ENCODE results near the gene TNFRSF1B.

Gene TNFRSF1B

DNA sequence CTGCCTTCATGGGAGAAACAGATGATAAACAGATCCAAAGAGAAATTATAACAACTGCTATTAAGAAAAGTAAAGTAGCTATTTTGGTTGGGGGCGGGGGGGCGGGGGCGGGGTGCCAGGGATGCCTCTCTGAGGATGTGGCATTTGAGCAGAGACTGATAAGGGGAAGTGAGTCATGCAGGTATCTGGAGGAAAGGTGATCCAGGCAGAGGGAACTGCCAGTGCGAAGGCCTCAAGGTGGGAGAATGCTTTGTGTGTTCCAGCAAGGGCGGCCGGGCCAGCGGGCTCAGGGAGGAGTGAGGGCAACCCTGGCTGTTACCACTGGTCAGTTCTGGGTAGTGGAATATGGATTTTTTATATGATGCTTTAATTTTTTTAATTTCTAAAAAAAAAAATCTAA lies 7.0 kb upstream of the TNFRSF1B start:
- H3K4me3 ChIP-seq (ENCODE audit: low read depth, low read length), result no peak overlapping the region
- TF ChIP-seq, protein P1, sequence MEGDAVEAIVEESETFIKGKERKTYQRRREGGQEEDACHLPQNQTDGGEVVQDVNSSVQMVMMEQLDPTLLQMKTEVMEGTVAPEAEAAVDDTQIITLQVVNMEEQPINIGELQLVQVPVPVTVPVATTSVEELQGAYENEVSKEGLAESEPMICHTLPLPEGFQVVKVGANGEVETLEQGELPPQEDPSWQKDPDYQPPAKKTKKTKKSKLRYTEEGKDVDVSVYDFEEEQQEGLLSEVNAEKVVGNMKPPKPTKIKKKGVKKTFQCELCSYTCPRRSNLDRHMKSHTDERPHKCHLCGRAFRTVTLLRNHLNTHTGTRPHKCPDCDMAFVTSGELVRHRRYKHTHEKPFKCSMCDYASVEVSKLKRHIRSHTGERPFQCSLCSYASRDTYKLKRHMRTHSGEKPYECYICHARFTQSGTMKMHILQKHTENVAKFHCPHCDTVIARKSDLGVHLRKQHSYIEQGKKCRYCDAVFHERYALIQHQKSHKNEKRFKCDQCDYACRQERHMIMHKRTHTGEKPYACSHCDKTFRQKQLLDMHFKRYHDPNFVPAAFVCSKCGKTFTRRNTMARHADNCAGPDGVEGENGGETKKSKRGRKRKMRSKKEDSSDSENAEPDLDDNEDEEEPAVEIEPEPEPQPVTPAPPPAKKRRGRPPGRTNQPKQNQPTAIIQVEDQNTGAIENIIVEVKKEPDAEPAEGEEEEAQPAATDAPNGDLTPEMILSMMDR (IDR thresholded peaks at IDR 0.05; ENCODE audit: insufficient read depth, low read depth, low read length, missing control alignments), result no peak
- DNase-seq (ENCODE audit: low read depth), result no peak

DNA sequence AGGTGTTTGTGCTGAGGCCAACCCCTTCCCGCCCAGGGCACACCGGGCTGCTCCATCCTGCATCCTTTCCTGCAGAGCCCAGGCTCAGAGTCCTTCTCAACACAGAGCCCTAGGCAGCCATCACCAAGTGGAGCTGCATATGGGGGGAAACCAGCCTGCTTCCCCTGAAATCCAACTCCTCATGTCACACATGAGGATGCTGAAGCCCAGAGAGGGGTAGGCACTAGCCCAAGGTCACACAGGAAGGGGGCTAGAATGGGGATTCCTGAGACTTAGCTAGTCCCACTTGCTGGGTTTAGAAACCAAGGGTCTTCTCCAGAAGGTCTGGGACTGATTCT lies 5.5 kb upstream of the TNFRSF1B start:
- TF ChIP-seq, protein P1 (IDR thresholded peaks at IDR 0.05; ENCODE audit: insufficient read depth, low read depth, low read length, missing control alignments), result no peak
- no peak for DNase-seq (ENCODE audit: low read depth)
- no peak overlapping the region for H3K4me3 ChIP-seq (ENCODE audit: low read depth, low read length)

DNA sequence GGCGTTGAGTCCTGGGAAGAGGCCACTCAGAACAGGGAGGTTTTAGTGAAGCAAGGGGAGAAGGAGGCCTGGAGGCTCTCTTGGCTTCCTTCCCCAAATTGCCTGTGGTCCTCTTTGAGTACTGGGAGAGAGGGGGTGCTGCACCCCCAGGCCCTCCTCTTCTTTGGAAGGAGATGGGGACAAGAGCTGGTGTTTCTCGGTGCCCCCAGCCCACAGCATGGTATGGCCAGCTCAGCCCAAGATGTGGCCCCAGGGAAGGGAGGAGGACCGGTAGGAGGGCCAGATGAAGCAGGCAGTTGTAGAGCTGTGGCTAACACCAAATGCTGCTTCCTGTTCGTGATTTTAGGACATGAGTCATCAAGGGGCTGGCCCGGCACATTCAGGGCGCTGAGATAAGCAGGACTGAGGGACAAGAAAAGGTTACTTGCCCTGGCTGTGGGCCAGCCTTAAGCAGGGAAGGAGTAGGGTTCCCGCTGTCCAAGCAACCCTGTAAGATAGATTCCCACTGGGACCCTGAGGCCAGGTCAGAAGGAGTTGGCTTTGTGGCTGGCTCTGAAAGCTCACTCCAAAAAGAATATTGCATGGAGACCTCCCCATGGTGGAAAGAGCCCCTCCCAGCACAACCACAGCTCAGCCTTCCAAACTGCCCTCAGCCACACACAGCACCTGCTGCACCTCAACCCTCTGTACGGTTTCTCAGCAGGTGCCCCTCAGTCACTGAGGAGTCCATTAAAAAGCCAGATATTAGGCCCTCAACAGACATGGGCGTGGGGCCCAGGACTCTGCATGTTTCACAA lies 4.9 kb upstream of the TNFRSF1B start:
- TF ChIP-seq, protein P1 (IDR thresholded peaks at IDR 0.05; ENCODE audit: insufficient read depth, low read depth, low read length, missing control alignments), result no peak
- no peak overlapping the region for H3K4me3 ChIP-seq (ENCODE audit: low read depth, low read length)
- peak; percentile 96 for DNase-seq (ENCODE audit: low read depth)

DNA sequence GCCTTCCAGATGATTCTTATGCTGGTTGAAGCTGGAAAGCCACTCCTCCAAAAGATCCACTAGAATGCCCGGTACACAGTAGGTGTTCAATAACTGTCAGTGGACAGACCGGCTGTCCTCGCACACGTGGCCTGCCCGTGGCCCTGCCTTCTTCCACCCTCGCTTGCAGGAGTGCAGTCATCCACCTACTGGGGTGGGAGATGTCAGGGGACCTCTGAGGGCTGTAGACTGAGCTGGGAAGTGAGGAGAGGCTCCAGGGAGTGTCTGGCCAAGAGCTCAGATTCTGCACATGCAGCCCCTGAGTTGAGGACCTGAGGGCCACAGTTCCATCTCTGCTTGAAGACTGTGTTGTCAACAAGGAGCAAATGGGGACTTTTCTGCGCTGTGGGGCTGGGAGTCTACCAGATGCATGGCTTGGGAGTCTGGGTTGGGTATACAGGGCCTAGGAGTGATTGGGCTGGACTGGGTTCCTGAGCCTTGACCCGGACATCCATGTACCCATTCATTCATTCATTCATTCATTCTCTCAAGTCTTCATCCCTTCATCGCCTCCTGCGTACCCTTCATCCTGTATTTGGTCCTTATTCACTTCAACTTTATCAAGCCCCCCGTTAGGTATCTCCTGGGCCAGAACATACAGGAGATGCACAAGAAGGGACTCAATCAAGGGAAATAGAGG lies 4.2 kb upstream of the TNFRSF1B start:
- DNase-seq (ENCODE audit: low read depth), result no peak
- TF ChIP-seq, protein P1 (IDR thresholded peaks at IDR 0.05; ENCODE audit: insufficient read depth, low read depth, low read length, missing control alignments), result no peak
- no peak overlapping the region for H3K4me3 ChIP-seq (ENCODE audit: low read depth, low read length)

DNA sequence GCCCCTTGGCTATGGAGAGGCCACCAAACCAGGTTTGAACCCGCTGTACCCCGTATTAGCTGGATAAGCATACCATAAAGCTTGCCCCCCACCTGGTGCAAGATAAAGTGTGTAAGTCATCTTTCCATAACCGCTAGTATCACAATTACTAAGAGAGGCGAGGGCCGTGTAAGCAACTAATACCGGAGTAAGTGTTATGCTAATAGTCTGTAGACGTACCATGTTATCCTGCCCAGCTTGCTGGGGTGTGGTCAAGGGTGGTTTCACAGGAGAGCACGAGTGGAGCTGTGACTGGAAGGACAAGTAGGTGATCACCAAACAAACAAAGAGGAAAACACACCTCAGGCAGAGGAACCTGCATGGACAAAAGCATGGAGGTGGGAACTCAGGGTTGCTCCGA lies 3.6 kb upstream of the TNFRSF1B start:
- peak; percentile 79 for DNase-seq (ENCODE audit: low read depth)
- no peak overlapping the region for H3K4me3 ChIP-seq (ENCODE audit: low read depth, low read length)
- TF ChIP-seq, protein P1 (IDR thresholded peaks at IDR 0.05; ENCODE audit: insufficient read depth, low read depth, low read length, missing control alignments), result no peak

DNA sequence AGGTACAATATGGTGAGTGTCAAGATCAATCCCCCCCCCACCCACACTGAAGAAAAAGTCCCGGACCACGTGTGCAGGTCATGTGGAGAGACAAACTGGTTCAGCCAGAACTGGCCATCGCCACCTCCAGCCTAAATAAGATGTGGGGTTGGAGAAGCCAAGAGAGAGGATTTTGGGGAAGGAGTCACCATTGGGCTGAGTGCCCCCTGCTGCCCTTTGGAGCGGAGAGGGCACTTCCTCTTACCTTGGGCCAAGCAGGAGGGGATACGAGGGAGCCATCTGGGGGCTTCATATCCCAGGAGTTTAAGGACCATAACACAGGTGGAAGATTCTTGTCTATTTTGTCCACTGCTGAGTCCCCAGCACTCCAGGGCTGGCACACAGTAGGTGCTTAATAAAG lies 2.6 kb upstream of the TNFRSF1B start:
- no peak for DNase-seq (ENCODE audit: low read depth)
- TF ChIP-seq, protein P1 (IDR thresholded peaks at IDR 0.05; ENCODE audit: insufficient read depth, low read depth, low read length, missing control alignments), result no peak
- no peak overlapping the region for H3K4me3 ChIP-seq (ENCODE audit: low read depth, low read length)
